GM23338 (cell line): ENCODE results near the gene DPP10. TPM values are rescaled to one million over a fixed set of nuclear protein-coding genes. Genes with fewer than 3 reads are reported as not detected.

ENCODE experiments used
- ATAC-seq: fragments of 200-7000 bp; cut with Tn5 transposase; 3 replicates; pipeline ENCODE4 v1.9.1; 2020
- DNase-seq: peaks from one replicate; pipeline ENCODE4 v3.0.0-alpha.2; 2015; ENCODE audit warnings: low spot score
- H2AFZ ChIP-seq: fragments of 200-600 bp; sonication (generic); 2 replicates; pipeline ENCODE4 v1.8.0; 2016; ENCODE audit warnings: antibody characterized with exemption, mild to moderate bottlenecking, moderate library complexity
- H3F3A ChIP-seq: fragments of 200-600 bp; sonication (generic); replicated peaks from 2 replicates; pipeline ENCODE4 v1.8.0; 2017; ENCODE audit warnings: antibody characterized with exemption, mixed run types, low read depth
- H3K27ac ChIP-seq: fragments of 200-600 bp; sonication (generic); 2 replicates; pipeline ENCODE4 v1.6.1; 2016; ENCODE audit warnings: low read depth
- H3K27me3 ChIP-seq: fragments of 200-600 bp; sonication (generic); 2 replicates; pipeline ENCODE4 v1.8.0; 2016; ENCODE audit warnings: mild to moderate bottlenecking, mixed run types, moderate library complexity; ENCODE audit not compliant: insufficient read depth
- H3K36me3 ChIP-seq: fragments of 200-600 bp; sonication (generic); 2 replicates; pipeline ENCODE4 v1.8.0; 2016; ENCODE audit warnings: mild to moderate bottlenecking; ENCODE audit not compliant: insufficient read depth
- H3K4me1 ChIP-seq: fragments of 200-600 bp; sonication (generic); 2 replicates; pipeline ENCODE4 v1.8.0; 2016; ENCODE audit warnings: mild to moderate bottlenecking, moderate library complexity; ENCODE audit not compliant: insufficient read depth
- H3K4me2 ChIP-seq: fragments of 200-600 bp; sonication (generic); 2 replicates; pipeline ENCODE4 v1.7.1; 2017; ENCODE audit warnings: mixed run types
- H3K4me3 ChIP-seq: fragments of 200-600 bp; sonication (generic); 2 replicates; pipeline ENCODE4 v1.6.1; 2016; ENCODE audit warnings: mixed run types
- H3K79me2 ChIP-seq: fragments of 200-600 bp; sonication (generic); replicated peaks from 2 replicates; pipeline ENCODE4 v1.8.0; 2017; ENCODE audit warnings: mild to moderate bottlenecking; ENCODE audit not compliant: insufficient read depth
- H3K9me2 ChIP-seq: fragments of 200-600 bp; sonication (generic); 2 replicates; pipeline ENCODE4 v1.8.0; 2017; ENCODE audit not compliant: insufficient read depth
- H4K20me1 ChIP-seq: fragments of 200-600 bp; sonication (generic); replicated peaks from 2 replicates; pipeline ENCODE4 v1.8.0; 2017; ENCODE audit warnings: mild to moderate bottlenecking; ENCODE audit not compliant: insufficient read depth
- H3K27ac Mint-ChIP-seq: 2 replicates; pipeline ENCODE4 v1.8.0; 2020; ENCODE audit warnings: inconsistent platforms, mild to moderate bottlenecking, moderate library complexity, mixed read lengths
- H3K27me3 Mint-ChIP-seq: 3 replicates; pipeline ENCODE4 v1.8.0; 2022; ENCODE audit warnings: low read depth, mild to moderate bottlenecking, moderate library complexity, mixed read lengths, inconsistent platforms; ENCODE audit not compliant: insufficient read depth, poor library complexity
- H3K36me3 Mint-ChIP-seq: 3 replicates; pipeline ENCODE4 v1.8.0; 2021; ENCODE audit warnings: low read depth, mild to moderate bottlenecking, inconsistent platforms, moderate library complexity, mixed read lengths
- H3K4me1 Mint-ChIP-seq: 3 replicates; pipeline ENCODE4 v1.8.0; 2020; ENCODE audit warnings: mild to moderate bottlenecking, inconsistent platforms, mixed read lengths
- H3K4me3 Mint-ChIP-seq: 3 replicates; pipeline ENCODE4 v1.8.0; 2021; ENCODE audit warnings: moderate library complexity, mild to moderate bottlenecking, inconsistent platforms, mixed read lengths
- H3K9me3 Mint-ChIP-seq: 3 replicates; pipeline ENCODE4 v1.8.0; 2020; ENCODE audit warnings: moderate library complexity, mild to moderate bottlenecking, inconsistent platforms, mixed read lengths
- CREB1 ChIP-seq: fragments of 250-450 bp; sonication (Bioruptor Pico); IDR thresholded peaks from 2 replicates; pipeline ENCODE4 v1.5.0; 2020; ENCODE audit warnings: low read depth, mild to moderate bottlenecking, moderate library complexity
- ETS1 ChIP-seq: IDR thresholded peaks from 2 replicates; pipeline ENCODE4 v1.6.1; 2016; ENCODE audit warnings: antibody characterized with exemption
- EZH2 ChIP-seq: fragments of 200-600 bp; sonication (generic); IDR thresholded peaks from one replicate; pipeline ENCODE4 v1.8.0; 2017; ENCODE audit warnings: antibody characterized with exemption, mild to moderate bottlenecking, low read depth; ENCODE audit not compliant: unreplicated experiment
- EZH2phosphoT487 ChIP-seq: fragments of 200-600 bp; sonication (generic); IDR thresholded peaks from one replicate; pipeline ENCODE4 v1.8.1; 2018; ENCODE audit warnings: antibody characterized with exemption; ENCODE audit not compliant: unreplicated experiment
- NANOG ChIP-seq: IDR thresholded peaks from 2 replicates; pipeline ENCODE4 v1.6.1; 2016; ENCODE audit warnings: antibody characterized with exemption, borderline replicate concordance
- POLR2AphosphoS5 ChIP-seq: IDR thresholded peaks from 2 replicates; pipeline ENCODE4 v1.6.1; 2016; ENCODE audit warnings: antibody characterized with exemption, low read depth
- REST ChIP-seq: IDR thresholded peaks from one replicate; pipeline ENCODE4 v1.6.1; 2018; ENCODE audit warnings: antibody characterized with exemption; ENCODE audit not compliant: unreplicated experiment
- STAT1 ChIP-seq: IDR thresholded peaks from one replicate; pipeline ENCODE4 v1.6.1; 2016; ENCODE audit warnings: antibody characterized with exemption; ENCODE audit not compliant: unreplicated experiment
- ZNF114 ChIP-seq: fragments of 250-450 bp; sonication (Bioruptor Pico); IDR thresholded peaks from 2 replicates; pipeline ENCODE4 v1.5.0; 2020; ENCODE audit warnings: mild to moderate bottlenecking, moderate library complexity
- ZNF331 ChIP-seq: fragments of 250-450 bp; sonication (Bioruptor Pico); IDR thresholded peaks from 2 replicates; pipeline ENCODE4 v1.5.0; 2020; ENCODE audit warnings: low read depth, mild to moderate bottlenecking, moderate library complexity
- polyA plus RNA-seq: library from polyadenylated mRNA; unstranded; fragments of >200 nt; fragmentation: Nextera tagmentation; extraction: Ambion mirVana; gene quantifications from 2 replicates; pipeline ENCODE4 v1.2.1, GENCODE V29; 2016
- total RNA-seq: library from RNA; depleted of rRNA; stranded (reverse); fragments of >200 nt; shearing (Covaris generic); gene quantifications from 2 replicates; pipeline ENCODE4 v1.2.3, GENCODE V29; 2014
- TF ChIP-seq, protein P1 (sequence below), 2 experiments: fragments of 200-600 bp in 1 of 2; sonication (generic) in 1 of 2; conservative IDR thresholded peaks; 2 replicates each; pipeline versions ENCODE4 v1.5.1 to v1.6.1; 2016 to 2017; ENCODE audit warnings: antibody characterized with exemption in 2 of 2, low read depth in 2 of 2, mild to moderate bottlenecking in 2 of 2, moderate library complexity in 1 of 2

Gene DPP10
- total and polyA plus RNA-seq, 2 experiments from 2014 or later, result 3.6 to 14.8 TPM

DNA sequence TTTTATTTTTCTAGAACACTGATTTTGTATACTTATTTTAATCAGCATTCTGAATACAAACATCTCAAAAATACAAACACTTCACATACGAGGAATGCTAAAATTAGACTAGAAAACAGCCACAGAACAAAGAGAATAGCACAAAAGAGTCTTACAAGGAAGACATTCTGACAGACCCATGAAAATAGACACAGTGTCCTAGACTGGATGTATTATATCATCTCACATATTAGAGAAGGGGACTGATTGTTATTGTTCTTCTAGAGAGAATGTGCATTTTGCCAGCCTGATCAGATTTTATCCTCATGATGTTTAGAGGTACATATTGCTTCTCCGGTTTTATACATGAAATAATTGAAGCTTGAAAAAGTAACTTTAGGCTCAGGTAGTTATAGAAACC, 357.9 kb downstream of the DPP10 start:
- no peak for DNase-seq
- H3K27ac Mint-ChIP-seq, result no peak overlapping the region
- H3F3A ChIP-seq, result no peaks in the 10 kb centered on the region

More for the DNA sequence above, 357.9 kb downstream of the DPP10 start:
- Mint-ChIP-seq H3K4me1 (no peaks in the 10 kb centered on the region), H3K9me3 (peaks cover 26% of the 10 kb centered on the region), H3K27me3 (no peaks in the 10 kb centered on the region), H3K4me3 (no peak overlapping the region), H3K36me3 (peaks cover 6% of the 10 kb centered on the region; the same call in 1 of the 3 replicates)
- no peak for TF ChIP-seq NANOG
- TF ChIP-seq POLR2AphosphoS5, result no peak
- no peak for TF ChIP-seq ETS1
- TF ChIP-seq REST, result no peak
- TF ChIP-seq, protein P1, sequence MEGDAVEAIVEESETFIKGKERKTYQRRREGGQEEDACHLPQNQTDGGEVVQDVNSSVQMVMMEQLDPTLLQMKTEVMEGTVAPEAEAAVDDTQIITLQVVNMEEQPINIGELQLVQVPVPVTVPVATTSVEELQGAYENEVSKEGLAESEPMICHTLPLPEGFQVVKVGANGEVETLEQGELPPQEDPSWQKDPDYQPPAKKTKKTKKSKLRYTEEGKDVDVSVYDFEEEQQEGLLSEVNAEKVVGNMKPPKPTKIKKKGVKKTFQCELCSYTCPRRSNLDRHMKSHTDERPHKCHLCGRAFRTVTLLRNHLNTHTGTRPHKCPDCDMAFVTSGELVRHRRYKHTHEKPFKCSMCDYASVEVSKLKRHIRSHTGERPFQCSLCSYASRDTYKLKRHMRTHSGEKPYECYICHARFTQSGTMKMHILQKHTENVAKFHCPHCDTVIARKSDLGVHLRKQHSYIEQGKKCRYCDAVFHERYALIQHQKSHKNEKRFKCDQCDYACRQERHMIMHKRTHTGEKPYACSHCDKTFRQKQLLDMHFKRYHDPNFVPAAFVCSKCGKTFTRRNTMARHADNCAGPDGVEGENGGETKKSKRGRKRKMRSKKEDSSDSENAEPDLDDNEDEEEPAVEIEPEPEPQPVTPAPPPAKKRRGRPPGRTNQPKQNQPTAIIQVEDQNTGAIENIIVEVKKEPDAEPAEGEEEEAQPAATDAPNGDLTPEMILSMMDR (conservative IDR thresholded peaks at IDR 0.05; ENCODE audit: low read depth in 2 of 2), result no peak
- no peak for TF ChIP-seq ZNF114 (CRISPR knock-in tag)
- no peak for TF ChIP-seq CREB1
- TF ChIP-seq EZH2, result no peak
- no peak for TF ChIP-seq ZNF331 (CRISPR knock-in tag)
- TF ChIP-seq EZH2phosphoT487, result no peak
- no peak for TF ChIP-seq STAT1
- no peaks in the 10 kb centered on the region for H3K79me2 ChIP-seq
- no peak overlapping the region for H3K4me3 ChIP-seq
- H3K36me3 ChIP-seq, result no peaks in the 10 kb centered on the region
- no peaks in the 10 kb centered on the region for H4K20me1 ChIP-seq
- peaks cover 10% of the 10 kb centered on the region for H3K9me2 ChIP-seq
- no peak for ATAC-seq
- H3K4me1 ChIP-seq, result no peaks in the 10 kb centered on the region
- H2AFZ ChIP-seq, result no peak overlapping the region
- no peak overlapping the region for H3K27ac ChIP-seq
- no peak overlapping the region for H3K4me2 ChIP-seq
- no peaks in the 10 kb centered on the region for H3K27me3 ChIP-seq
